Measurements from ENCODE around the gene PUS10. TPM values are rescaled to one million over a fixed set of nuclear protein-coding genes. Genes with fewer than 3 reads are reported as not detected.

The PUS10 gene
- total RNA-seq, 1 experiment from 2014 or later: 12.1 TPM

- Mint-ChIP-seq H3K4me3 (ENCODE audit: unreplicated experiment) (no peak overlapping the region), H3K36me3 (ENCODE audit: insufficient read depth, unreplicated experiment) (no peaks in the 10 kb centered on the region), H3K27me3 (ENCODE audit: insufficient read depth, unreplicated experiment) (no peaks in the 10 kb centered on the region), H3K9me3 (ENCODE audit: unreplicated experiment) (no peaks in the 10 kb centered on the region), H3K27ac (ENCODE audit: unreplicated experiment) (no peak overlapping the region), H3K4me1 (ENCODE audit: low read depth, unreplicated experiment) (no peaks in the 10 kb centered on the region)
- intact Hi-C loops (cut with micrococcal nuclease; ENCODE audit: unreplicated experiment): no loop called here
- BruUV-seq (replicated peaks): no TSS peak
- Histone ChIP-seq H3K4me3 (ENCODE audit: low read depth, low read length) (no peak overlapping the region), H3K36me3 (ENCODE audit: control insufficient read depth, insufficient read depth, low read length) (no peaks in the 10 kb centered on the region), H3K27me3 (replicated peaks; ENCODE audit: control insufficient read depth, insufficient read depth, low read length) (no peaks in the 10 kb centered on the region), H3K4me1 (no peaks in the 10 kb centered on the region), H3K9me3 (no peaks in the 10 kb centered on the region)
- ChIA-PET POLR2A (no interaction called here), CTCF (no interaction called here)
- no peak for TF ChIP-seq CTCF (IDR thresholded peaks at IDR 0.05; ENCODE audit: insufficient read depth in 1 of 2, low read depth in 1 of 2, low read length in 1 of 2, severe bottlenecking in 1 of 2, unreplicated experiment in 1 of 2)
- no peak for DNase-seq
Observed at GRCh38 chr2:60976875-60977561, 41.0 kb downstream of the PUS10 start.

- Mint-ChIP-seq H3K4me3 (ENCODE audit: unreplicated experiment) (no peak overlapping the region), H3K36me3 (ENCODE audit: insufficient read depth, unreplicated experiment) (no peaks in the 10 kb centered on the region), H3K4me1 (ENCODE audit: low read depth, unreplicated experiment) (no peaks in the 10 kb centered on the region), H3K9me3 (ENCODE audit: unreplicated experiment) (no peaks in the 10 kb centered on the region), H3K27me3 (ENCODE audit: insufficient read depth, unreplicated experiment) (no peaks in the 10 kb centered on the region), H3K27ac (ENCODE audit: unreplicated experiment) (no peak overlapping the region)
- no peaks in the 10 kb centered on the region for H3K36me3 ChIP-seq (ENCODE audit: control insufficient read depth, insufficient read depth, low read length)
- H3K4me3 ChIP-seq (ENCODE audit: low read depth, low read length): no peak overlapping the region
- H3K27me3 ChIP-seq (replicated peaks; ENCODE audit: control insufficient read depth, insufficient read depth, low read length): no peaks in the 10 kb centered on the region
- ChIA-PET POLR2A (no interaction called here), CTCF (no interaction called here)
- no peaks in the 10 kb centered on the region for H3K9me3 ChIP-seq
- intact Hi-C loops (cut with micrococcal nuclease; ENCODE audit: unreplicated experiment): no loop called here
- BruUV-seq (replicated peaks): no TSS peak
- no peak for DNase-seq
- H3K4me1 ChIP-seq: no peaks in the 10 kb centered on the region
- no peak for TF ChIP-seq CTCF (IDR thresholded peaks at IDR 0.05; ENCODE audit: insufficient read depth in 1 of 2, low read depth in 1 of 2, low read length in 1 of 2, severe bottlenecking in 1 of 2, unreplicated experiment in 1 of 2)
Observed at GRCh38 chr2:60976256-60976850, 41.7 kb downstream of the PUS10 start.

DNA sequence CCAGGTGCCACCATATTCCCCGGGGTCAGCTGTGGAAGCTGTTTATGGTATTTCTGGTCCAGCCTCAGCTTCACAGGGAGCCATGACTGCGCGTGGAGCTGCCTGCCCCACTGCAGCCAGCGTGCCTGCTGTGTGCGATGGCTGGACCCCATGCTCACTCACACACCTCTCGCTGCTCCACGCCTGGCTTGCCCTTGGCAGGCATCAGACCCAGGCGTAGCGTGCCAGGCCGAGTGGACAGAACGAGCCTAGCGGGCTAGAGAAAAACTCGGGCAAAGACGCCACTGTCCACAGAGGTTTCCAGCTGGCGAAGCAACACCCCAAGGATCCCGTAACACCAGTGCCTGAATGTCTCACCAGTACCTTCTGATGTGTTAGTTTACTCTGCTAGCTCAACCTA lies 43.4 kb downstream of the PUS10 start:
- no peak for DNase-seq
- no peaks in the 10 kb centered on the region for H3K4me1 ChIP-seq
- H3K9me3 ChIP-seq: no peaks in the 10 kb centered on the region
- Mint-ChIP-seq H3K36me3 (ENCODE audit: insufficient read depth, unreplicated experiment) (no peaks in the 10 kb centered on the region), H3K9me3 (ENCODE audit: unreplicated experiment) (no peaks in the 10 kb centered on the region), H3K4me1 (ENCODE audit: low read depth, unreplicated experiment) (no peaks in the 10 kb centered on the region), H3K4me3 (ENCODE audit: unreplicated experiment) (no peak overlapping the region), H3K27ac (ENCODE audit: unreplicated experiment) (no peak overlapping the region), H3K27me3 (ENCODE audit: insufficient read depth, unreplicated experiment) (no peaks in the 10 kb centered on the region)
- BruUV-seq (replicated peaks): no TSS peak
- H3K4me3 ChIP-seq (ENCODE audit: low read depth, low read length): no peak overlapping the region
- no peaks in the 10 kb centered on the region for H3K36me3 ChIP-seq (ENCODE audit: control insufficient read depth, insufficient read depth, low read length)
- CTCF ChIA-PET: interaction anchor here (0.7 kb wide), 1 partner anchor 26 kb away, joined by 4 read pairs; no protein-coding TSS in a partner anchor
- POLR2A ChIA-PET: no interaction called here
- H3K27me3 ChIP-seq (replicated peaks; ENCODE audit: control insufficient read depth, insufficient read depth, low read length): no peaks in the 10 kb centered on the region
- no peak for TF ChIP-seq CTCF (IDR thresholded peaks at IDR 0.05; ENCODE audit: insufficient read depth in 1 of 2, low read depth in 1 of 2, low read length in 1 of 2, severe bottlenecking in 1 of 2, unreplicated experiment in 1 of 2)
- intact Hi-C loops (cut with micrococcal nuclease; ENCODE audit: unreplicated experiment): no loop called here

Measured in Caco-2 (cell line).